DOHH2 (cell line): ENCODE data around the gene CHCHD3.
"Not testable (repeated sequence)": the region's sequence is repeated elsewhere in the genome, so short reads cannot be mapped to it uniquely, and the experiment has no call there.

Source experiments
- H3F3A ChIP-seq: fragments of 200-600 bp; sonication (generic), shearing (Covaris generic); 2 replicates; pipeline ENCODE4 v1.6.0; 2016; ENCODE audit warnings: antibody characterized with exemption, mild to moderate bottlenecking; ENCODE audit not compliant: control insufficient read depth, insufficient read depth
- H3K27ac ChIP-seq: fragments of 200-600 bp; sonication (generic); 2 replicates; pipeline ENCODE4 v1.5.1; 2014; ENCODE audit warnings: low read depth, mild to moderate bottlenecking, low read length, moderate library complexity
- H3K27me3 ChIP-seq: fragments of 200-600 bp; sonication (generic); 2 replicates; pipeline ENCODE4 v1.6.1; 2014; ENCODE audit warnings: mild to moderate bottlenecking, low read length, mixed read lengths; ENCODE audit not compliant: control insufficient read depth
- H3K36me3 ChIP-seq: fragments of 200-600 bp; sonication (generic); 2 replicates; pipeline ENCODE4 v1.6.1; 2014; ENCODE audit warnings: mild to moderate bottlenecking, low read length, moderate library complexity, mixed read lengths; ENCODE audit not compliant: control insufficient read depth
- H3K4me1 ChIP-seq: fragments of 200-600 bp; sonication (generic); 2 replicates; pipeline ENCODE4 v1.6.1; 2014; ENCODE audit warnings: mild to moderate bottlenecking, low read length, mixed read lengths; ENCODE audit not compliant: control insufficient read depth
- H3K4me2 ChIP-seq: fragments of 200-600 bp; sonication (generic); 2 replicates; pipeline ENCODE4 v1.6.0; 2014; ENCODE audit warnings: mild to moderate bottlenecking, low read length, moderate library complexity
- H3K4me3 ChIP-seq: fragments of 200-600 bp; sonication (generic); 2 replicates; pipeline ENCODE4 v1.5.1; 2014; ENCODE audit warnings: mild to moderate bottlenecking, low read length, mixed read lengths
- H3K79me2 ChIP-seq: fragments of 200-600 bp; sonication (generic); 2 replicates; pipeline ENCODE4 v1.6.1; 2014; ENCODE audit warnings: mild to moderate bottlenecking, low read length, mixed read lengths; ENCODE audit not compliant: control insufficient read depth
- H3K9me2 ChIP-seq: fragments of 200-600 bp; sonication (generic); replicated peaks from 2 replicates; pipeline ENCODE4 v1.6.1; 2014; ENCODE audit warnings: mild to moderate bottlenecking, low read length, mixed read lengths; ENCODE audit not compliant: control insufficient read depth
- H3K9me3 ChIP-seq: fragments of 200-600 bp; sonication (generic); 2 replicates; pipeline ENCODE4 v1.6.1; 2014; ENCODE audit warnings: antibody characterized with exemption, low read length, mixed read lengths; ENCODE audit not compliant: control insufficient read depth, insufficient read depth
- H4K20me1 ChIP-seq: fragments of 200-600 bp; sonication (generic); 2 replicates; pipeline ENCODE4 v1.6.0; 2014; ENCODE audit warnings: low read depth, mild to moderate bottlenecking, antibody characterized with exemption, low read length, moderate library complexity; ENCODE audit not compliant: control insufficient read depth, insufficient read depth
- EZH2phosphoT487 ChIP-seq: fragments of 200-600 bp; sonication (generic); IDR thresholded peaks from 2 replicates; pipeline ENCODE4 v1.6.1; 2017; ENCODE audit warnings: borderline replicate concordance, mild to moderate bottlenecking, antibody characterized with exemption, low read length, moderate library complexity, mixed read lengths
- TF ChIP-seq, protein P1 (sequence below): fragments of 200-600 bp; sonication (generic); IDR thresholded peaks from one replicate; pipeline ENCODE4 v1.5.1; 2014; ENCODE audit warnings: antibody characterized with exemption, mild to moderate bottlenecking, low read depth, low read length; ENCODE audit not compliant: poor library complexity, severe bottlenecking

The CHCHD3 gene

DNA sequence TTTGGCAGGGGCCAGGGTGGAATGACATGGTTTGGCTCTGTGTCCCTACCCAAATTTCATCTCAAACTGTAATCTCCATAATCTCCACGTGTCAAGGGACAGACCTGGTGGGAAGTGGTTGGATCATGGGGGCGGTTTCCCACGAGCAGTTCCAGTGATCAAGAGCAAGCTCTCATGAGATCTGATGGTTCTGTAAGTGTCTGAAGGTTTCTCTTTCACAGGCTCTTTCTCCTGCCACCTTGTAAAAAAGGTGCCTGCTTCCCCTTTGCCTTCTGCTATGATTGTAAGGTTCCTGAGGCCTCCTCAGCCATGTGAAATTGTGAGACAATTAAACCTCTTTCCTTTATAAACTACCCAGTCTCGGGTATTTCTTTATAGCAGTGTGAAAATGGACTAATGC is 188.3 kb downstream of the CHCHD3 start:
- Histone ChIP-seq H3K27me3 (no peaks in the 10 kb centered on the region), H3K79me2 (no peaks in the 10 kb centered on the region), H3K4me3 (no peak overlapping the region), H3K27ac (no peak overlapping the region), H3K9me2 (no peaks in the 10 kb centered on the region), H3K4me1 (no peaks in the 10 kb centered on the region), H4K20me1 (no peaks in the 10 kb centered on the region), H3F3A (no peaks in the 10 kb centered on the region), H3K4me2 (no peak overlapping the region), H3K9me3 (peaks cover 16% of the 10 kb centered on the region; the same call in 1 of the 2 replicates), H3K36me3 (peaks cover 6% of the 10 kb centered on the region)
- TF ChIP-seq EZH2phosphoT487 = no peak
- TF ChIP-seq, protein P1, sequence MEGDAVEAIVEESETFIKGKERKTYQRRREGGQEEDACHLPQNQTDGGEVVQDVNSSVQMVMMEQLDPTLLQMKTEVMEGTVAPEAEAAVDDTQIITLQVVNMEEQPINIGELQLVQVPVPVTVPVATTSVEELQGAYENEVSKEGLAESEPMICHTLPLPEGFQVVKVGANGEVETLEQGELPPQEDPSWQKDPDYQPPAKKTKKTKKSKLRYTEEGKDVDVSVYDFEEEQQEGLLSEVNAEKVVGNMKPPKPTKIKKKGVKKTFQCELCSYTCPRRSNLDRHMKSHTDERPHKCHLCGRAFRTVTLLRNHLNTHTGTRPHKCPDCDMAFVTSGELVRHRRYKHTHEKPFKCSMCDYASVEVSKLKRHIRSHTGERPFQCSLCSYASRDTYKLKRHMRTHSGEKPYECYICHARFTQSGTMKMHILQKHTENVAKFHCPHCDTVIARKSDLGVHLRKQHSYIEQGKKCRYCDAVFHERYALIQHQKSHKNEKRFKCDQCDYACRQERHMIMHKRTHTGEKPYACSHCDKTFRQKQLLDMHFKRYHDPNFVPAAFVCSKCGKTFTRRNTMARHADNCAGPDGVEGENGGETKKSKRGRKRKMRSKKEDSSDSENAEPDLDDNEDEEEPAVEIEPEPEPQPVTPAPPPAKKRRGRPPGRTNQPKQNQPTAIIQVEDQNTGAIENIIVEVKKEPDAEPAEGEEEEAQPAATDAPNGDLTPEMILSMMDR = no peak

DNA sequence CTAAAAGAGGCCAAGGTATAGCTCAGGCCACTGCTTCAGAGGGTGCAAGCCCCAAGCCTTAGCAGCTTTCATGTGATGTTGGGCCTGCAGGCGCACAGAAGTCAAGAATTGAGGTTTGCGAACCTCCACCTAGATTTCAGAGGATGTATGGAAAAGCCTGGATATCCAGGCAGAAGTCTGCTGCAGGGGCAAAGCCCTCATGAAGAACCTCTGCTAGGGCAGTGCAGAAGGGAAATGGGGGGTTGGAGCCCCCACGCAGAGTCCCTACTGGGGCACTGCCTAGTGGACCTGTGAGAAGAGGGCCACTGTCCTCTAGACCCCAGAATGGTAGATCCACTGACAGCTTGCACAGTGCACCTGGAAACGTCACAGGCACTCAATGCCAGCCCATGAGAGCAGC is 189.1 kb downstream of the CHCHD3 start:
- H3K4me3 ChIP-seq, H3K36me3 ChIP-seq, H4K20me1 ChIP-seq, H3K9me2 ChIP-seq, H3K4me2 ChIP-seq, H3K79me2 ChIP-seq, H3K27me3 ChIP-seq, H3F3A ChIP-seq, H3K4me1 ChIP-seq, H3K27ac ChIP-seq: not testable (repeated sequence)
- peaks cover 16% of the 10 kb centered on the region; the same call in 1 of the 2 replicates for H3K9me3 ChIP-seq

DNA sequence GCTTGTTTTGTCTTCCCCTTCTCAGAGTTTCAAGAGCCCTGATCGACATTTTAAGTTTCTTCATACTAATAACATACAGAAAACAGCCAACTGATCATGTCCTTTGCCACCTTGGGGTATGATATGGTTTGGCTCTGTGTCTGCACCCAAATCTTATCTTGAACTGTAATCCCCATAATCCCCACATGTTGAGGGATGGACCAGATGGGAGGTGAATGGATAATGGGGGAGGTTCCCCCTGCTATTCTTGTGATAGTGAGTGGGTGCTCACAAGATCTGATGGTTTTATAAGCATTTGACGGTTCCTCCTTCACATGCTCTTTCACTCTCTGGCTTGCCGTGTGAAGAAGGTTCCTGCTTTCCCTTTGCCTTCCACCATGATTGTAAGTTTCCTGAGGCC is 190.3 kb downstream of the CHCHD3 start:
- Histone ChIP-seq H3K4me1 (no peaks in the 10 kb centered on the region), H3K27ac (no peak overlapping the region), H3K9me3 (peaks cover 16% of the 10 kb centered on the region; the same call in 1 of the 2 replicates), H3F3A (no peaks in the 10 kb centered on the region), H4K20me1 (no peaks in the 10 kb centered on the region), H3K79me2 (no peaks in the 10 kb centered on the region), H3K36me3 (peaks cover 6% of the 10 kb centered on the region), H3K9me2 (no peaks in the 10 kb centered on the region), H3K4me2 (no peak overlapping the region), H3K4me3 (no peak overlapping the region), H3K27me3 (no peaks in the 10 kb centered on the region)
- no peak for TF ChIP-seq EZH2phosphoT487
- TF ChIP-seq, protein P1 = no peak

DNA sequence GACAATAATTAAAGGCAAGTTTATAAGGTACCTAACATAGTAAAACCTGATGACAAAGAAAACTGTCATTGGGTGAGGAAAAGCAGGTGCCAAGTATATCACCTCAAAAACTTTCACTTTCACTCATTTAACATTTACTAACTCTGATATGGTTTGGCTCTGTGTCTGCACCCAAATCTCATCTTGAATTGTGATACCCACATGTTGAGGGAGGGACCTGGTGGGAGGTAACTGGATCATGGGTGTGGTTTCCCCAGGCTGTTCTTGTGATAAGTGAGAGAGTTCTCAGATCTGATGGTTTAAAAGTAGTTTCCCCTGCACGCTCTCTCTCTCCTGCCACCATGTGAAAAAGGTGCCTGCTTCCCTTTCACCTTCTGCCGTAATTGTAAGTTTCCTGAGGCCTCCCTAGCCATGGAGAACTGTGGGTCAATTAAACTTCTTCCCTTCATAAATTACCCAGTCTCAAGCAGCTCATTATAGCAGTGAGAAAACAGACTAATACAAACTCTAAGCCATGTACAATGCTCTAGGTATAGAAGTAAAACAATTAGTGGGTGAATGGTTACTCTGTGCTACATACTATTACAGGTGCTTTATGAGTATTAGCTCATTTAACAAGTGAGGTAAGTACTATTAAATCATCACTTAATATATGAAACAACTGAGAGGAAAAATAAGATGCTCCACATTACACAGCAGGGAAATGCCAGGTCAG is 199.0 kb downstream of the CHCHD3 start:
- no peaks in the 10 kb centered on the region for H3K9me3 ChIP-seq
- no peaks in the 10 kb centered on the region for H3K79me2 ChIP-seq
- TF ChIP-seq, protein P1 = no peak
- TF ChIP-seq EZH2phosphoT487 = no peak
- no peak overlapping the region for H3K4me3 ChIP-seq
- no peaks in the 10 kb centered on the region for H3K4me1 ChIP-seq
- H3K27ac ChIP-seq = no peak overlapping the region
- H3K27me3 ChIP-seq = no peaks in the 10 kb centered on the region
- no peaks in the 10 kb centered on the region for H3K9me2 ChIP-seq
- no peaks in the 10 kb centered on the region for H3F3A ChIP-seq
- no peak overlapping the region for H3K4me2 ChIP-seq
- H4K20me1 ChIP-seq = no peaks in the 10 kb centered on the region
- H3K36me3 ChIP-seq = peaks cover 36% of the 10 kb centered on the region
